SK-N-SH (cell line): Measurements from ENCODE around the gene SCFD1. TPM values are rescaled to one million over a fixed set of nuclear protein-coding genes. Genes with fewer than 3 reads are reported as not detected.

Source experiments
- CTCF ChIA-PET: fragments of 300-600, 350-600 bp; formaldehyde crosslinking; extraction: SDS; loops from one replicate; lab custom pipeline; 2021; lab: Yijun Ruan, JAX
- POLR2A ChIA-PET: fragments of 350-600 bp; sonication (Branson Sonifier 250); formaldehyde crosslinking; extraction: SDS; loops from one replicate; lab custom pipeline; 2020; ENCODE audit warnings: antibody characterized with exemption, inconsistent platforms; lab: Yijun Ruan, JAX
- DNase-seq: peaks from one replicate; pipeline ENCODE4 v3.0.0; 2012
- H2AFZ ChIP-seq: fragments of 200-600 bp; sonication (generic); 2 replicates; pipeline ENCODE4 v1.8.1; 2016; ENCODE audit warnings: antibody characterized with exemption, mild to moderate bottlenecking, low read depth
- H3F3A ChIP-seq: fragments of 200-600 bp; sonication (generic); replicated peaks from 2 replicates; pipeline ENCODE3; 2016; ENCODE audit warnings: antibody characterized with exemption, mild to moderate bottlenecking; ENCODE audit not compliant: insufficient read depth
- H3K27ac ChIP-seq, 2 experiments: fragments of 200-500 bp in 1 of 2; fragments of 200-600 bp in 1 of 2; sonication (Bioruptor generic) in 1 of 2; sonication (generic), shearing (Covaris generic) in 1 of 2; 2 replicates each; pipeline versions ENCODE4 v1.5.1 to v1.6.1; 2014 to 2016; ENCODE audit warnings: low read depth in 2 of 2, inconsistent platforms in 1 of 2, low read length in 1 of 2, mild to moderate bottlenecking in 1 of 2, mixed read lengths in 1 of 2
- H3K27me3 ChIP-seq: fragments of 200-600 bp; sonication (generic), shearing (Covaris generic); 2 replicates; pipeline ENCODE4 v1.6.1; 2016; ENCODE audit warnings: mixed run types; ENCODE audit not compliant: insufficient read depth
- H3K36me3 ChIP-seq, 2 experiments: fragments of 200-500 bp in 1 of 2; fragments of 200-600 bp in 1 of 2; sonication (Bioruptor generic) in 1 of 2; sonication (generic) in 1 of 2; replicated peaks in 1 of 2; 2 replicates each; pipeline versions ENCODE3 to v1.5.1; 2014 to 2016; ENCODE audit warnings: low read length in 1 of 2, mild to moderate bottlenecking in 1 of 2; ENCODE audit not compliant: insufficient read depth in 2 of 2, control insufficient read depth in 1 of 2
- H3K4me1 ChIP-seq, 2 experiments: fragments of 200-500 bp in 1 of 2; fragments of 200-600 bp in 1 of 2; sonication (Bioruptor generic) in 1 of 2; sonication (generic), shearing (Covaris generic) in 1 of 2; 2 replicates each; pipeline versions ENCODE4 v1.5.1 to v1.6.1; 2014 to 2016; ENCODE audit warnings: low read depth in 1 of 2, low read length in 1 of 2, mixed run types in 1 of 2; ENCODE audit not compliant: insufficient read depth in 2 of 2, control insufficient read depth in 1 of 2
- H3K4me2 ChIP-seq: fragments of 200-600 bp; sonication (generic), shearing (Covaris generic); 2 replicates; pipeline ENCODE4 v1.6.1; 2017; ENCODE audit warnings: mixed run types
- H3K4me3 ChIP-seq, 2 experiments: fragments of 200-500 bp in 1 of 2; fragments of 200-600 bp in 1 of 2; sonication (Bioruptor generic) in 1 of 2; sonication (generic), shearing (Covaris generic) in 1 of 2; 2 replicates each; pipeline versions ENCODE4 v1.5.1 to v1.8.1; 2014 to 2016; ENCODE audit warnings: low read depth in 2 of 2, inconsistent platforms in 1 of 2, low read length in 1 of 2, mild to moderate bottlenecking in 1 of 2, mixed read lengths in 1 of 2, moderate library complexity in 1 of 2
- H3K79me2 ChIP-seq: fragments of 200-600 bp; sonication (generic); 2 replicates; pipeline ENCODE4 v1.8.1; 2017; ENCODE audit warnings: mild to moderate bottlenecking; ENCODE audit not compliant: insufficient read depth
- H3K9ac ChIP-seq: fragments of 200-600 bp; sonication (generic); 2 replicates; pipeline ENCODE4 v1.6.1; 2017; ENCODE audit warnings: mixed run types
- H3K9me2 ChIP-seq: fragments of 200-600 bp; sonication (generic); 2 replicates; pipeline ENCODE4 v1.6.1; 2017; ENCODE audit warnings: mixed run types
- H3K9me3 ChIP-seq: fragments of 200-600 bp; sonication (generic); 2 replicates; pipeline ENCODE4 v1.6.1; 2017; ENCODE audit warnings: mixed run types, mild to moderate bottlenecking, moderate library complexity
- H4K20me1 ChIP-seq: fragments of 200-600 bp; sonication (generic); 2 replicates; pipeline ENCODE4 v1.6.1; 2017; ENCODE audit warnings: mild to moderate bottlenecking, mixed run types; ENCODE audit not compliant: insufficient read depth
- CHD2 ChIP-seq: fragments of 150-350 bp; IDR thresholded peaks from 2 replicates; pipeline ENCODE4 v1.6.1; 2018; ENCODE audit warnings: low read length; ENCODE audit not compliant: partially characterized antibody
- CTCF ChIP-seq: fragments of 200-600 bp; sonication (generic); IDR thresholded peaks from 2 replicates; pipeline ENCODE4 v1.6.1; 2017; ENCODE audit warnings: antibody characterized with exemption, mild to moderate bottlenecking, moderate library complexity
- ELF1 ChIP-seq: IDR thresholded peaks from 2 replicates; pipeline ENCODE4 v1.4.0; 2012
- GABPA ChIP-seq: IDR thresholded peaks from 2 replicates; pipeline ENCODE4 v1.4.0; 2012; ENCODE audit warnings: low read depth, mild to moderate bottlenecking
- IRF3 ChIP-seq: fragments of 150-350 bp; IDR thresholded peaks from 2 replicates; pipeline ENCODE4 v1.6.1; 2016; ENCODE audit warnings: mild to moderate bottlenecking, low read depth, low read length
- MEF2A ChIP-seq: IDR thresholded peaks from 2 replicates; pipeline ENCODE4 v1.4.0; 2012; ENCODE audit warnings: low read depth, borderline replicate concordance
- NFIC ChIP-seq: IDR thresholded peaks from 2 replicates; pipeline ENCODE4 v1.4.0; 2012; ENCODE audit warnings: borderline replicate concordance
- POLR2AphosphoS5 ChIP-seq: IDR thresholded peaks from 2 replicates; pipeline ENCODE4 v1.6.1; 2012; ENCODE audit warnings: low read depth, low read length
- RAD21 ChIP-seq: IDR thresholded peaks from 2 replicates; pipeline ENCODE4 v1.6.1; 2012; ENCODE audit warnings: mild to moderate bottlenecking, low read length
- RCOR1 ChIP-seq: fragments of 150-350 bp; IDR thresholded peaks from 2 replicates; pipeline ENCODE4 v1.6.1; 2017; ENCODE audit warnings: antibody characterized with exemption, low read length
- REST ChIP-seq: IDR thresholded peaks from 2 replicates; pipeline ENCODE4 v1.6.1; 2012; ENCODE audit warnings: mild to moderate bottlenecking, low read depth, low read length, moderate library complexity
- RFX5 ChIP-seq: IDR thresholded peaks from 2 replicates; pipeline ENCODE4 v1.6.1; 2012; ENCODE audit warnings: mild to moderate bottlenecking, improper control_type of control experiment, low read length
- SMC3 ChIP-seq: IDR thresholded peaks from 2 replicates; pipeline ENCODE4 v1.6.1; 2012; ENCODE audit warnings: low read depth, low read length, improper control_type of control experiment
- TCF12 ChIP-seq: IDR thresholded peaks from 2 replicates; pipeline ENCODE4 v1.4.0; 2012
- USF2 ChIP-seq: fragments of 150-350 bp; IDR thresholded peaks from 2 replicates; pipeline ENCODE4 v1.6.1; 2017; ENCODE audit warnings: antibody characterized with exemption, low read length, low read depth, borderline replicate concordance
- YY1 ChIP-seq: IDR thresholded peaks from 2 replicates; pipeline ENCODE4 v1.4.0; 2012; ENCODE audit warnings: low read depth, mild to moderate bottlenecking
- WGBS: methylation state at CpG from one replicate; pipeline ENCODE4 v1.1.6; 2017; ENCODE audit warnings: low lambda C conversion rate; 5-methylcytosine and 5-hydroxymethylcytosine counted together
- polyA plus RNA-seq, 3 experiments: library from polyadenylated mRNA; depleted of rRNA; stranded (reverse); fragments of >200 nt; gene quantifications; 2 replicates each; pipeline ENCODE4 v1.2.3, GENCODE V29; 2012

The SCFD1 gene
- polyA plus RNA-seq, 1 of the 3 experiments (the other 2 are of a cell fraction): 31.4 TPM

- Histone ChIP-seq H3K79me2 (peaks cover 100% of the 10 kb centered on the region), H3K27ac (no peak overlapping the region), H3K9me2 (no peaks in the 10 kb centered on the region), H4K20me1 (peaks cover 31% of the 10 kb centered on the region; the same call in 1 of the 2 replicates), H3K4me2 (no peak overlapping the region), H3K9ac (no peak overlapping the region), H3F3A (no peaks in the 10 kb centered on the region), H3K4me3 (no peak overlapping the region), H3K36me3 (peaks cover 6 to 7% of the 10 kb centered on the region in 2 experiments), H3K27me3 (no peaks in the 10 kb centered on the region), H2AFZ (no peak overlapping the region), H3K4me1 (no peaks in the 10 kb centered on the region), H3K9me3 (peaks cover 4% of the 10 kb centered on the region; the same call in 1 of the 2 replicates)
- TF ChIP-seq CTCF (no peak), RCOR1 (no peak), USF2 (no peak), YY1 (no peak), ELF1 (no peak), TCF12 (no peak), IRF3 (no peak), RFX5 (no peak), SMC3 (no peak), MEF2A (no peak), POLR2AphosphoS5 (no peak), CHD2 (no peak), RAD21 (no peak), REST (no peak), NFIC (no peak), GABPA (no peak)
- no peak for DNase-seq
- WGBS: 91% methylated on average over 2 of the region's 2 CpGs
- CTCF ChIA-PET: no interaction called here
- POLR2A ChIA-PET: no interaction called here
Measured at GRCh38 chr14:30580616-30581282, 41.4 kb upstream of the SCFD1 start.
